ENCODE measurements around the gene MKLN1.

GRCh38 chr7:131455001-131455400, 127.3 kb downstream of the MKLN1 start:
- TF ChIP-seq CTCF (IDR thresholded peaks at IDR 0.05; ENCODE audit: insufficient read depth, low read length, poor library complexity, severe bottlenecking) (no peak), EZH2phosphoT487 (conservative IDR thresholded peaks at IDR 0.05; ENCODE audit: low read length) (no peak)

Data from SU-DHL-6 (cell line).